B cell (primary cell): ENCODE data around the gene MAFF.

Experiments
- EZH2 ChIP-seq: IDR thresholded peaks from 2 replicates; pipeline ENCODE4 v1.6.1; 2012; ENCODE audit warnings: borderline replicate concordance, low read depth, mild to moderate bottlenecking, moderate library complexity, low read length; ENCODE audit not compliant: insufficient read depth, poor library complexity, severe bottlenecking
- TF ChIP-seq, protein P1 (sequence below): fragments of 200-600 bp; IDR thresholded peaks from one replicate; pipeline ENCODE4 v1.8.0; 2022; ENCODE audit warnings: antibody characterized with exemption, mild to moderate bottlenecking

DNA sequence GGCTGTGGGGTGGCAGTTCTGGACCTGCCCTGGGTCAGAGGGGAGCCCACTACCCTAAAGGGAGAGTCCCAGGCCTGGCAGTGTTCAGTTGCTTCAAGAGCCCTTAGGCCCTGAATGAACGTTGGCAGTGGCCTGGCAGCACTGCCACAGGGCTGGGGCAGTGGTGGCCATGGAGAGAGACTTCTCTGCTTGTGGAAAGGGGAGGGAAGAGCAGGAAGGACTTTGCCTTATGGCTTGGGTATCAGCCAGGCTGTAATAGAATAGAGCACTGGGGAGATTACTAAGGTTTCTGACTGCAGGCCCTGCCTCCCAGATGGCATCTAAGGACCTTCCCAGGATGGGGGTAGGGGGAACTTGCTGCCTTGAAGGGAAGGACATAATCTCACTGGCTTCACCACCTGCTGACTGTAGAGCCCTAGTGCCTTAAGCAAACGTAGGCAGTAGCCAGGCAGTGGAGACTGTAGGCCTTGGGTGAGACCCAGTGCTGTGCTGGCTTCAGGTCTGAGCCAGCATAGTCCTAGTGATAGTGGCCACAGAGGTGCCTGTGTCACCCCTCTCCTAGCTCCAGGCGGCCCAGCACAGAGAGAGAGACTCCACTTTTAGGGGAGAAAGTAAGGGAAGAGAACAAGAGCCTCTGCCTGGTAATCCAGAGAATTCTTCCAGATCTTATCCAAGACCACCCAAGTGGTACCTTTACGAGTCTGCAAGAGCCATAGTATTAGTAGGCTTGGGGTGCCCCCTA, 47.8 kb upstream of the MAFF start:
- TF ChIP-seq, protein P1, sequence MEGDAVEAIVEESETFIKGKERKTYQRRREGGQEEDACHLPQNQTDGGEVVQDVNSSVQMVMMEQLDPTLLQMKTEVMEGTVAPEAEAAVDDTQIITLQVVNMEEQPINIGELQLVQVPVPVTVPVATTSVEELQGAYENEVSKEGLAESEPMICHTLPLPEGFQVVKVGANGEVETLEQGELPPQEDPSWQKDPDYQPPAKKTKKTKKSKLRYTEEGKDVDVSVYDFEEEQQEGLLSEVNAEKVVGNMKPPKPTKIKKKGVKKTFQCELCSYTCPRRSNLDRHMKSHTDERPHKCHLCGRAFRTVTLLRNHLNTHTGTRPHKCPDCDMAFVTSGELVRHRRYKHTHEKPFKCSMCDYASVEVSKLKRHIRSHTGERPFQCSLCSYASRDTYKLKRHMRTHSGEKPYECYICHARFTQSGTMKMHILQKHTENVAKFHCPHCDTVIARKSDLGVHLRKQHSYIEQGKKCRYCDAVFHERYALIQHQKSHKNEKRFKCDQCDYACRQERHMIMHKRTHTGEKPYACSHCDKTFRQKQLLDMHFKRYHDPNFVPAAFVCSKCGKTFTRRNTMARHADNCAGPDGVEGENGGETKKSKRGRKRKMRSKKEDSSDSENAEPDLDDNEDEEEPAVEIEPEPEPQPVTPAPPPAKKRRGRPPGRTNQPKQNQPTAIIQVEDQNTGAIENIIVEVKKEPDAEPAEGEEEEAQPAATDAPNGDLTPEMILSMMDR: no peak
- no peak for TF ChIP-seq EZH2
